Skeletal muscle satellite cell (primary cell): ENCODE measurements around the gene MPST.

Source experiments
- H3K27me3 ChIP-seq: 2 replicates; pipeline ENCODE4 v1.7.0; 2013; ENCODE audit warnings: low read length; ENCODE audit not compliant: control insufficient read depth, insufficient read depth
- H3K36me3 ChIP-seq: 2 replicates; pipeline ENCODE4 v1.7.0; 2013; ENCODE audit warnings: mild to moderate bottlenecking, control low read depth, low read length; ENCODE audit not compliant: insufficient read depth
- H3K4me1 ChIP-seq: 2 replicates; pipeline ENCODE4 v1.7.0; 2013; ENCODE audit warnings: low read length; ENCODE audit not compliant: control insufficient read depth, insufficient read depth
- H3K4me2 ChIP-seq: 2 replicates; pipeline ENCODE4 v1.7.0; 2013; ENCODE audit warnings: mild to moderate bottlenecking, low read length
- H3K4me3 ChIP-seq: 2 replicates; pipeline ENCODE4 v1.7.0; 2013; ENCODE audit warnings: low read length
- H3K9ac ChIP-seq: 2 replicates; pipeline ENCODE4 v1.7.0; 2013; ENCODE audit warnings: mild to moderate bottlenecking, low read depth, low read length, moderate library complexity
- H3K9me3 ChIP-seq: replicated peaks from 2 replicates; pipeline ENCODE4 v1.7.0; 2013; ENCODE audit warnings: mild to moderate bottlenecking, control low read depth, low read length

MPST gene

DNA sequence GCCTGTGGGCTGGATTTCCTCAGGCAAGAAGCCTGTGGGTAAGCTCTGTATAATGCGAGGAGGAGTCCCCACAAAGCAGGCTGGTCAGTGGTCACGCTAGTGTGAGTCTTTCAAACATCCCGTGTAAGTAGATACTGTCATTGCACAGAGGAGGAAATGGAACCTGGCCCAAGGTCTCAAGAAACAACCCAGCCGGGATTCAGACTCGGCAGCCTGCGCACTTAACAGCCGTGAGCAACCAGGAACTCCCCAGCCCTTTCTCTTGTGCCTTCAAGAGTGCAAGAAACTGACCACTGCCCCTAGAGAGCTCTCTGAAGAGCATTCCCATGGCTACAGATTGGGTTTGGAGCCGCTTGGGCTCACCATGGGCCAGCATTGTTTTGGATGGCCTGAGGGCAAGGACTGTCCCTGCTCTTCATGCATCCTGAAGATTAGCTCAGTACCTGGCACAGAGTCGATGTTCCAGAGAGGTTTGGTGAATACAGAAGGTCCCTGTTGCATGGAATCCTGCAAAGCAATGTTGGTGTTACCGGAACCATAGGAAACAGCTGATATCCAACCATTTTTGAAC lies 6.0 kb downstream of the MPST start:
- no peak overlapping the region for H3K9ac ChIP-seq
- no peak overlapping the region for H3K4me2 ChIP-seq
- peaks cover 48% of the 10 kb centered on the region for H3K36me3 ChIP-seq

DNA sequence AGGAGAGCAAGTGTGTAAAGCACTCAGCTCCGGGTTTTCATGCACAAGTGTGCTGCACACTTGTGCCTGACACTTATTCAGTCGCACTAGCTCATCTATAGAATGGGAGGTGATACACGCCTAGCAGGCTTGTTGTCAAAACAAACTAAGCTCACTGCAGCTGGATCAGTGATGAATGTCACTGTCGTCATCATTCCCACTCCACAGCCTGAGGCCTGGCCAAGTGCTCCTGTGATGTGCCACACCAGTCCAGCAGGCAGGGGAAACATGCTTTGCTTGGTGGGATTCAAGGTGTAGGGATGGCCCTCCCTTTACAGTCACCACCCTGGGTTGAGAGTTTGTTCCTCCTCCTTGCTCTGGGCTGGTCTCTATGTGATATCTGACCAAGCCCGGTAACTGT lies 6.8 kb downstream of the MPST start:
- no peak overlapping the region for H3K9ac ChIP-seq
- no peaks in the 10 kb centered on the region for H3K4me1 ChIP-seq
- H3K4me3 ChIP-seq = no peak overlapping the region
- H3K9me3 ChIP-seq = no peaks in the 10 kb centered on the region
- H3K36me3 ChIP-seq = peaks cover 48% of the 10 kb centered on the region
- H3K4me2 ChIP-seq = no peak overlapping the region
- H3K27me3 ChIP-seq = no peaks in the 10 kb centered on the region

More for the DNA sequence above, 6.0 kb downstream of the MPST start:
- H3K4me3 ChIP-seq = no peak overlapping the region
- no peaks in the 10 kb centered on the region for H3K9me3 ChIP-seq
- H3K4me1 ChIP-seq = no peaks in the 10 kb centered on the region
- no peaks in the 10 kb centered on the region for H3K27me3 ChIP-seq

DNA sequence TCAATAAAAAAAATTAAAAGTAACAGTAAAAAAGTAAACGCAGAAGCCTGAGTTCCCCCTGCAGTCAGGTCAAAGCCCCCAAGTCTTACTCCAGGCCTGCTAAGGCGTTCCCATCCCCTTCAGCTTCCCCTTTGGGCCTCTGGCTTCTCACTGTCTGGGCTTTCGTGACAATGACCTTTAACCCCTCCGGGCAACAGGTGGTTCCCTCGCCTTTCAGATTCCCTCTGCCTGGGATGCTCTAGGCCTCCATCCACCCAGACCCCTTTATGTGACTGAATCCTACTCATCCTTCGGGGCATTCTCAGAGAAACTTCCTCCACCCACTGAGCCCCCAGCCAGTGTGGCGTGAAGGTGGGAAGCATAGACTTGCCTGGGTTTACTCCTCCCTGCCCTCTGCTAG lies 8.0 kb downstream of the MPST start:
- H3K4me1 ChIP-seq = no peaks in the 10 kb centered on the region
- H3K9me3 ChIP-seq = no peaks in the 10 kb centered on the region
- no peak overlapping the region for H3K4me2 ChIP-seq
- H3K9ac ChIP-seq = no peak overlapping the region
- H3K4me3 ChIP-seq = no peak overlapping the region
- peaks cover 48% of the 10 kb centered on the region for H3K36me3 ChIP-seq
- no peaks in the 10 kb centered on the region for H3K27me3 ChIP-seq

DNA sequence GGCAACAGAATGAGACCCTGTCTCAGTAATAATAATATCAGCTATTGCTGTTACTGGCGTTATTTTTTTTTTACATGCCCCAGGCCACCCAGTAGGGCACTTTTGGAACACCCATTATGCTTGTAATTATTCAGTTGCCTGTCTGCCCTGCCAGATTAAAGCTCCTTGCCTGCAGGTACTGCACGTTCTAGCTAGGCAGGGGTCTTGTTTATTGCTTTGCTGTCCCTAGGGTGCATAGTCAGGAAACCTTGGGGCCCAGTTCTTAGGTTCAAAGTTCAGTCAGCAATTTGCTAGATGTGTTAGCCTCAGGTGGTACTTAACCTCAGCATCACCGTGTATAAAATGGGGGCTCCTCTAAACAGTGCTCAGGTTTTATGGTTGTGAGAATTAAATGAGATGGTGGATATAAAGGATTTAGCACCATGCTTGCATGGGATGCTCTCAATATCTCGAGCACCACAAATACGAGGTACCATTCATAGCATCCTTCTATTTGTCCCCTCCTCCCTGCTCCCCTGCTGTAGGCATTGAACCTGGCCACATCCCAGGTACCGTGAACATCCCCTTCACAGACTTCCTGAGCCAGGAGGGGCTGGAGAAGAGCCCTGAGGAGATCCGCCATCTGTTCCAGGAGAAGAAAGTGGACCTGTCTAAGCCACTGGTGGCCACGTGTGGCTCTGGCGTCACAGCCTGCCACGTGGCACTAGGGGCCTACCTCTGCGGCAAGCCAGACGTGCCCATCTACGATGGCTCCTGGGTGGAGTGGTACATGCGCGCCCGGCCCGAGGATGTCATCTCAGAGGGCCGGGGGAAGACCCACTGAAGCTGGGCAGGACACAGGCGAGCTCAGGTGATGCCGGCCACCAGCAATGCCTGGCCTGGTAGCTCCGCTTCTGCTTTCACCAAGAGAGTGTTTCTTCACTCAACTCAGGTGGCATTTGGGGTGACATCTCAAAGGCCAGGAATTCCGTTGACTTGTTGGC lies 9.4 kb downstream of the MPST start:
- H3K4me1 ChIP-seq = no peaks in the 10 kb centered on the region
- no peaks in the 10 kb centered on the region for H3K9me3 ChIP-seq
- no peak overlapping the region for H3K4me3 ChIP-seq
- no peak overlapping the region for H3K9ac ChIP-seq
- H3K4me2 ChIP-seq = no peak overlapping the region
- no peaks in the 10 kb centered on the region for H3K27me3 ChIP-seq
- H3K36me3 ChIP-seq = peaks cover 48% of the 10 kb centered on the region

DNA sequence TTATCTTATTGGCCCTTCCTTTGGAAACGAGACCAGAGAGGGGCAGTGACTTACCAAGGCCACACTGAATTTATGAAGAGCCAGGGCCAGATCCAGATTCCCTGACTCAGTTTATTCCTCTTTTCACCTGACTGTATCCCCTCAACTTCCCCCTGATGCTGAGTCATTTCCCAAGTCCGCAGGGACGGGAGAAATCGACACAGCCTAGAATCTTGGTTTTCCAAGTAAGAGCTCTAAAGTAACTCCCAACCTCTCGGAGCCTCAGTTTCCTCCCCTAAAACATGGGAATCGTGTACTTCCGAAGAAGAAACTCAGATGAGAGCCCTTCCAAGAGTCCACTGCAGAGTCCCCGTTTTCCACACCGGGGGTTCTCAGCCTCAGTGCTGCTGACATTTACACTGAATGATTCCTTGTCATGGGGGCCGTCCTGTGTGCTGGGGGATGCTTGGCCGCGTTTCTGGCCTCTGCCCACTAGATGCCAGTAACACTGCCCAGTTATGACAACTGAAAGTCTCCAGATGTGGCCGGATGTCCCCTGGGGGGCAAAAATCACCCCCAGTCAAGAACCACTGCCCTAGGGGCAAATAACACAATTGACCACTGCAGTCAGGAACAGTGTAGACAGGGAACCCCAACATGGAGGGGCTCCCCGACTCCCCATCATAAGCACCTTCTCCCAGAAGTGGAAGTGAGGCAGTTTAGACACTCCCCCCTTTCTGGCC lies 11.2 kb downstream of the MPST start:
- Histone ChIP-seq H3K9ac (no peak overlapping the region), H3K36me3 (peaks cover 37% of the 10 kb centered on the region)

DNA sequence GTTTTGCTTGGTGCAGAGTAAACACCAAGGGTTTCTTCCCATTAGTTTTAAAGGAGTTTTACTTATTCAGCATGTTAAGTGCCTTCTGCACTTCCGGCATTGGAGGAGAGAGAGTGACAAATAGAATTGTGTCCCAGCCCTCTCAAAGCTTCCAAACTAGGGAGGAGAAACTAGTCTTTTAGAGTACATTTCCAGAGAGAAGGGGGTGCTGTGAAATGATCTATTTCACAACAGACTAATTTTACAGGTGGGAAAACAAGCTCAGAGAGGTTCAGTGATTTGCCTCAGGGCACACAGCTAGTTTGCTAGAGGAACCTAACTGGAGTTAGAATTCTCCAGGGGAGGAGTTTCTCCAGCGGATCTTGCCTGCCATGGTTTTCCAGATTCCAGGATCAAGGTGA lies 12.6 kb downstream of the MPST start:
- Histone ChIP-seq H3K9me3 (no peaks in the 10 kb centered on the region), H3K4me2 (no peak overlapping the region), H3K9ac (no peak overlapping the region), H3K4me3 (no peak overlapping the region), H3K36me3 (peaks cover 27% of the 10 kb centered on the region), H3K27me3 (peaks cover 15% of the 10 kb centered on the region), H3K4me1 (no peaks in the 10 kb centered on the region)

More for the DNA sequence above, 11.2 kb downstream of the MPST start:
- Histone ChIP-seq H3K4me2 (no peak overlapping the region), H3K4me1 (no peaks in the 10 kb centered on the region), H3K9me3 (no peaks in the 10 kb centered on the region), H3K4me3 (no peak overlapping the region), H3K27me3 (peaks cover 5% of the 10 kb centered on the region)

DNA sequence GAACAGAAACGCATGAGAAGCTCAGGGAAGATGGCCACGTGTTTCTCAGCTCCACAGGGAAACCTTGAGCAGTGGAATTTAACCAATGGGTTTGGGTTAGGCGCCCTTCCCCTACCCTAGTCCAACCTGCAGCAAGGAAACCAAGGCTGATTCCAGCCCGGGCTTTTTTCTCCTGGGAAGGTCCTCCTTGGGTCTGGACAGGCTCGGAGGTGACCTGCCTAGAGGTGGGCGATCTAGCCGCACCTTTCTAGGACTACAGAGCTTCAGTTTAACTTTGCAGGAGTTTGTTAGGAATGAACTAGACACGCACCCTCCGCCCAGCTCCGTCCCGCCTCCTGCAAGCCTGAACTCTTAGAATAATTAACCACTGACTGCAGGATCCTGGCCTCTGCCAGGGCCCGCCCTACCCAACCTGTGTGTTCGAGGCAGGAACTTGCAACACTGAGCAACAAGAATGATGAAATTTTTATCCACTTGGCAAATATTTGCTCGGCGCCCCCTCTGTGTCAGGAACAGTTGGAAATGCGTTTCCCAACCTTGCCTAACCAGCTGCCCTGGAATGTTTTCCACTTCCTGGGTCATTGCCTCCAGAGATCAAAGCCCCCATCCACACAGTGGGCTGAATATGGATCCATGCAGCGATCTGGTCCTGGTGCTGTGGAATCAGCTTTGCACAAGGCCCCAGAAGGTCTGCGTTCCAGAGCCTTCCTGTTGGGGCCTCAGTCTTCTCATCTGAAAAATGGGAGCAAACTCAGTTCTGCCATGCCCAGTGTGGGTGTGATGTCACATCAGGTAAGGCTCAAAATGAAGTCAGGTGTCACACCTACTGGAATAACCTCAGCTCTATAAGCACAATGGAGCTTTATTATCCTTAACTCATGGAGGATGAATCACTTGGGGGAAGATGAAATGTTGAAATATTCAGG lies 13.3 kb downstream of the MPST start:
- peaks cover 21% of the 10 kb centered on the region for H3K36me3 ChIP-seq
- no peaks in the 10 kb centered on the region for H3K4me1 ChIP-seq
- H3K9me3 ChIP-seq = no peaks in the 10 kb centered on the region
- H3K4me3 ChIP-seq = no peak overlapping the region
- H3K9ac ChIP-seq = no peak overlapping the region
- peaks cover 22% of the 10 kb centered on the region for H3K27me3 ChIP-seq
- no peak overlapping the region for H3K4me2 ChIP-seq

DNA sequence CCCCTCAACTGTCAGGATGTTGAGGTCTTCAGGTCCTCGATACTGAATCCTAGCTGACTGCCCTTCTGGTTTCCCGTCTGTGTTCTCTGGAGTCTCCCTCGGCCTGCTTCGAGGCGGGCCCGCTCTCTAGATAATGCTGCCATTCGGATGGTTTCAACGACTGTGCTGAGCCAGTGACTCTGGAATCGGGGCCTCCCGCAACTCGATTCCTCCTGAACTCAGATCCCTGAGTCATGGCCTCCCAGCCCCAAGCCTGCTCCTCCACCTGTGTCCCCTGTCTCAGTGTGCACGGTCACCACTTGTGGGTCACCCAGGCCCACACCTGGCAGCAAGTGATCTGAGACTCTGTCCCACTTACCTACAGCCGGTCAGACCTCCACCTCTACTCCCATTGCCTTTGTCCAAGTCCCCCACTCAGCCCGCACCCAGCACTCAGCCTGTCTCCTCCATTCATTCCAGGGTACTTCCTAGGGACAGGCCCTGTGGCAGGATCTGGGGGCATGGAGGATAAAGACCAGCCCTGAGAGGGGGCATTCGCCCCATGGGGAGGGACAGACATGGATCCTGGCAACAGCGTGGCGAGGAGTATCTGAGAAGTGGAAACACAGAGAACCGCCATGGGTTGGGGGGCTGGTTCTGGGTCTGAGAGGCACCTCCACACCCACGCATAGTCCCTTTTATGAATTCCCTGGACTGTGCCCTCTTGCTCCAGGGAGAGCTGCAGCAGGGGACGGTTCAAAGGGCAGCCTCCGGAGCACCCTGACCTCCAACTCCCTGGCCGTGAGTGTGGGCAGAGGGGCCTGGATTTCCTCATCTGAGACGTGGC lies 14.3 kb downstream of the MPST start:
- Histone ChIP-seq H3K4me2 (no peak overlapping the region), H3K36me3 (peaks cover 16% of the 10 kb centered on the region), H3K4me3 (no peak overlapping the region), H3K9me3 (no peaks in the 10 kb centered on the region), H3K9ac (no peak overlapping the region), H3K27me3 (peaks cover 23% of the 10 kb centered on the region), H3K4me1 (no peaks in the 10 kb centered on the region)

DNA sequence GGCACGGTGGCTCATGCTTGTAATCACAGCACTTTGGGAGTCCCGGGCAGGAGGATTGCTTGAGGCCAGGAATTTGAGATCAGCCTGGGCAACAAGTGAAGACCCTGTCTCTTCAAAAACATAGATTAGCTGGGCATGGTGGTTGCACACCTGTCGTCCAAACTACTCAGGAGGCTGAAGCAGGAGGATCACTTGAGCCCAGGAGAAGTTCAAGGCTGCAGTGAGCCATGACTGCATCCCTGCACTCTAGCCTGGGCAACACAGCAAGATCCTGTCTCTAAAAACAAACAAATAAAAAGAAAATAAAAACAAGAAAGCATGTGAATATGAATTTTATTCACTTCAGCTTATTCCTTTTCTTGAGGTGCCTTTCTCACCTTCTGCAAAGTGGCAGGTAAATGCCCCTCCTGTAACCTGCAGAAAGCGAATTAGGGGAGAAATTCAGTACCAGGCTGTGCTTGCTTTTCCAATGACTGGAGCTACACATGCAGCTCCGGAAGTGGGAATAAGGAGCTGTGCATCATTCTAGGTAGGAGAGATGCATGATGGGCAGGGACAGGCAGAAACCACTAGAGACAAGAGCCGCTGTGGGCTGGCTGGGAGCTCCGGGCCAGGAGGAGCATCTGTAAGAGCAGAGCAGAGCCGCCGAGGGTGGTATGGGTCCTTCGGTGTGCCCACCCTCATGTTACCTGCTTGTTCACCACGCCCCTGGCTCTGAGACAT lies 17.3 kb downstream of the MPST start:
- Histone ChIP-seq H3K4me2 (no peak overlapping the region), H3K4me3 (no peak overlapping the region), H3K9ac (no peak overlapping the region), H3K36me3 (no peaks in the 10 kb centered on the region), H3K9me3 (no peaks in the 10 kb centered on the region), H3K4me1 (peaks cover 3% of the 10 kb centered on the region), H3K27me3 (peaks cover 23% of the 10 kb centered on the region)

DNA sequence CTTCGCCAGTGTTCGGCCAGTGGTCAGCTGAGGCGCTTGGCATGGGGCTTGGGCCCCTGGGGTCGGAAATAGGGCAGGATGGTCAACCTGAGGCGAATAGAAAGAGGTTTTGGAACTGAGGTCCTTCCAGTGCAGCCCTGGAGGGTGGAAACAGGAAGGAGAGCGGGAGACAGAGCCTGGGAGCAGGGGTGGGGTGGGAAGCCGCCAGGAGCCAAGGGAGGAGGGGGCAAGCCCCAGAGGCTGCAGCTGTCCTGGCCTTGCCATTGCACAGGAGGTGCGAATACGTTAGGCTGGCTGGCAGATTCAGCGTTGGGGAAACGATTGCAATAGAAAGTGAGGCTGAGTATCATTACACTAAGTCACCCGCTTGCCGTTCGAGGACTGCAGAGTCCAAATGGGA lies 18.1 kb downstream of the MPST start:
- Histone ChIP-seq H3K27me3 (peaks cover 23% of the 10 kb centered on the region), H3K4me3 (no peak overlapping the region), H3K9me3 (no peaks in the 10 kb centered on the region), H3K4me1 (peaks cover 3% of the 10 kb centered on the region), H3K4me2 (no peak overlapping the region), H3K9ac (no peak overlapping the region), H3K36me3 (no peaks in the 10 kb centered on the region)
